HG03565 (cell line): ENCODE results near the gene MYCL.

Source experiments
- ATAC-seq: cut with Tn5 transposase; IDR thresholded peaks from one replicate; pipeline ENCODE4 v1.9.1; 2021; ENCODE audit warnings: mild to moderate bottlenecking, moderate library complexity; ENCODE audit not compliant: unreplicated experiment

The MYCL gene

GRCh38 chr1:39857126-39857878 is 44.4 kb downstream of the MYCL start:
- no peak for ATAC-seq

GRCh38 chr1:39854738-39855137 is 47.0 kb downstream of the MYCL start:
- ATAC-seq = no peak

- no peak for ATAC-seq
Observed at GRCh38 chr1:39854314-39854713, 47.4 kb downstream of the MYCL start.

- ATAC-seq = no peak
Observed at GRCh38 chr1:39852876-39853275, 48.8 kb downstream of the MYCL start.

GRCh38 chr1:39852214-39852791 is 49.4 kb downstream of the MYCL start:
- no peak for ATAC-seq

GRCh38 chr1:39850606-39851216 is 51.0 kb downstream of the MYCL start:
- ATAC-seq = no peak

GRCh38 chr1:39849203-39849602 is 52.5 kb downstream of the MYCL start:
- no peak for ATAC-seq

GRCh38 chr1:39847940-39848339 is 53.8 kb downstream of the MYCL start:
- no peak for ATAC-seq

- no peak for ATAC-seq
Observed at GRCh38 chr1:39846796-39847195, 54.9 kb downstream of the MYCL start.

GRCh38 chr1:39845569-39846566 is 55.8 kb downstream of the MYCL start:
- no peak for ATAC-seq
